ENCODE measurements around the gene SNRPE.

The SNRPE gene

GRCh38 chr1:203888807-203889251 is 27.4 kb downstream of the SNRPE start:
- DNase-seq = no peak

DNA sequence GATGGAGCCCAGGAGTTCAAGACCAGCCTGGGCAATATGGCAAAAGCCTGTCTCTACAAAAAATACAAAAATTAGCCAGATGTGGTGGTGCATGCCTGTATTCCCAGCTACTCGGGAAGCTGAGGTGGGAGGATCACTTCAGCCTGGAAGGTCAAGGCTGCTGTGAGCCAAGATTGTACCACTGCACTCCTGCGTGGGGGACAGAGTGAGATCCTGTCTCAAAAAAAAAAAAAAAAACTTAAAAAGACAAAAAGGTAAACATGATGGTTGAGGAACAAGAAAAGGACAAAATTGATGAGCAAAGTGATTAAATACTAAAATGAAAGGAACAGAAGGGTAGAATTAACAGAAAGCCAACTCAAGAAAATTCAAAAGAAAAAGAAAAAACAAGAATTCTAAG is 30.6 kb downstream of the SNRPE start:
- no peak for DNase-seq

- no peak for DNase-seq
Measured at GRCh38 chr1:203898458-203899352, 37.3 kb downstream of the SNRPE start.

DNA sequence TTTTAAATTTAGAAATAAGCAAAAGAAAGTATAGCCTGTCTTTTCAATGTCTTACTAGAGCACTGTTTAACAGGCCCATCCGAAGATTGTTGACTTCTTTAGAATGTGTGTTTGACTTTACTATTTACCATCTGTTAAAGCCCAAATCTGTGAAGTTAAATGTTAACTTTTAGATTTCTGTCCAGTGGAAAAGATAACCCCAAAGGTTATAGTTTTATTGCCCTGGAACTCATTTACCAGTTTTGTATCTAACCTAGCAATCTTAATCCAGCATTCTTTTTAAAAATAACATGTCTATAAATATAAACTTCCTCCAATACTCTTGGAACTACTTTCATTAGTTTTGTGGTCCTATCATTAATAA is 37.9 kb downstream of the SNRPE start:
- DNase-seq = no peak

GRCh38 chr1:203899869-203900714 is 38.7 kb downstream of the SNRPE start:
- no peak for DNase-seq

GRCh38 chr1:203901581-203901980 is 40.2 kb downstream of the SNRPE start:
- no peak for DNase-seq

DNA sequence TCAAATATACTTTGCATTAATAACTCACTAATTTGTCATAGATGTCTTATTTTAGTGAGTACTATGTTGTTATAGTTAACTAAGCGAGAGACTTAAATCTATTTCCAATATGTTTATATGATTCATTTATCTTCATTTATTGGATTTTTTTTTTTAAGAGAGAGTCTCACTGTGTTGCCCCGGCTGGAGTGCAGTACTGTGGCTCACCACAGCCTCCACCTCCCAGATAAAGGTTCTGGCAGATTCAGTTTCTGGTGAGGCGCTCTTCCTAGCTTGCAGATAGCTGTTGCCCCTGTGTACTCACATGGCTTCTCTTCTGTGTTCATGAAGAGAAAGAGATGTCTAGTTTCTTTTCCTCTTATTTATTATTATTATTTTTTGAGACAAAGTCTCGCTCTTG is 43.9 kb downstream of the SNRPE start:
- DNase-seq = no peak

- no peak for DNase-seq
Measured at GRCh38 chr1:203906932-203907331, 45.5 kb downstream of the SNRPE start.

DNA sequence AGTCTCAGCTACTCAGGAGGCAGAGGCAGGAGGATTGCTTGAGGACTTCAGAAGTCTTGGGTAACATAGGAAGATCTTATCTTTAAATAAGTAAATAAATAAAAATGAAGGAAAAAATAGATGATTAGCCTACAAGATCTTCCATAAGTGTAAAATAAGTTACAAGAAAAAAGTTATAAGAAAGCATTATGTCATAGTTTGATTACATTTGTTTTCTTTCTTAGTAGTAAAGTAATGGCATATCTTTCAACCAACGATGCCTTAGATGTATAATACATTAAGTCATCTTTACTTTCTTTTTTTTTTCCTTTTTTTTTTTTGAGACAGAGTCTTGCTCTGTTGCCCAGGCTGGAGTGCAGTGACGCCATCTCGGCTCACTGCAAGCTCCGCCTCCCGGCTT is 46.5 kb downstream of the SNRPE start:
- no peak for DNase-seq

- no peak for DNase-seq
Measured at GRCh38 chr1:203911806-203912205, 50.4 kb downstream of the SNRPE start.

DNA sequence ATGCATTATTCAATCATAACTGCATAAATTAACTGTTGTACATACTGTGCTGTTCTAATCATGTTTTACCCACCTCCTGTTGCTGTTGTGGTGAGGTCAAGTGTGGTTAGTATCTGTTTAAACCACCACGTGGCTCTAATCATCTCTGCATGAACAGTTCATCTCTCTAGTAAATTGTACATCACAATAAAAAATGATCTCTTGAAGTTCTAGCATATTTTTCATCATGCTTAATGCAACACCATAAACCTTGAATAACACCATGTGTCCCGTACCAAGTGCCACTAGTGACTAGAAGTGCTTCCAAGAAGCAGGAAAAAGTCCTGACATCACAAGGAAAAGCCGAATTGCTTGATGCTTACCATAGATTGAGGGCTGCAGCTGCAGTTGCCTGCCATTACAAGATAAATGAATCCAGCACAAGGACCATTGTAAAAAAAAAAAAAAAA is 51.7 kb downstream of the SNRPE start:
- DNase-seq = no peak

DNA sequence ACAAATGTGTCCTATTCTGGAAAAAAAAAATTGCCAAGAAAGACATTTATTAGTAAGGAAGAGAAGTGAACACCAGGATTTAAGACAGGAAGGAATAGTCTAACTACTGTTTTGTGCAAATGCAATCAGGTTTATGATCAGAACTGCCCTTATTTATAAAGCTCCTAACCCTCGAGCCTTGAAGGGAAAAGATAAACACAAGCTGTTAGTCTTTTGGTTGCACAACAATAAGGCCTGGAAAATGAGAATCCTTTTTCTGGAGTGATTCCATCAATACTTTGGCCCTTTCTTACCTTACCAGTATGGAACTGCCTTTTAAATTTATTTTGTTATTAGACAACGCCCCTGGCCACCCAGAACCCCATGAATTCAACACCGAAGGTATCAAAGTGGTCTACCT is 52.9 kb downstream of the SNRPE start:
- no peak for DNase-seq

DNA sequence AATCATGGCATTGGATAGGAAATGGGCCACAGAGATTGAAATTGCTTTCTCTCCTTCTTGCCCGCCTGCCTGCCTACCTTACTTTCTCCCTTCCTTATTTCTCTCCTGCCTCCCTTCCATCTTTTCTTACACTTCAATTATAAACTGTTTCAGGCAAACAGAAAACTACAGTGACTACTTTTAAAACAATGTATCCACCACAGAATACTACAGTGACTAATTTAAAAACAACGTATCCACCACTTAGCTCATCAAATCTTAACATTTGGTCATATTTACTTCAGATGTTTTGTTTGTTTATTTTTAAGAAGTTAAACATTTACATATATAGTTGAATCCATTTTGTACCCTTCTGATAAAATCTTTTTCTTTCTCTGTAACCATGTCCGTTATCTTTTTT is 54.4 kb downstream of the SNRPE start:
- no peak for DNase-seq

GRCh38 chr1:203916756-203917155 is 55.4 kb downstream of the SNRPE start:
- no peak for DNase-seq
